Breast epithelium (tissue), 3 donors: Measurements from ENCODE around the gene EDEM1.

ENCODE experiments used
- POLR2A ChIP-seq: fragments of 450-650 bp; IDR thresholded peaks from one replicate; pipeline ENCODE4 v1.6.1; 2016; ENCODE audit warnings: antibody characterized with exemption, mild to moderate bottlenecking, moderate library complexity
- TF ChIP-seq, protein P1 (sequence below), 3 donors: fragments of 450-650 bp; IDR thresholded peaks; one replicate each; pipeline ENCODE4 v1.5.1; 2016 to 2017; ENCODE audit warnings: antibody characterized with exemption in 3 of 3, mild to moderate bottlenecking in 3 of 3, moderate library complexity in 3 of 3

DNA sequence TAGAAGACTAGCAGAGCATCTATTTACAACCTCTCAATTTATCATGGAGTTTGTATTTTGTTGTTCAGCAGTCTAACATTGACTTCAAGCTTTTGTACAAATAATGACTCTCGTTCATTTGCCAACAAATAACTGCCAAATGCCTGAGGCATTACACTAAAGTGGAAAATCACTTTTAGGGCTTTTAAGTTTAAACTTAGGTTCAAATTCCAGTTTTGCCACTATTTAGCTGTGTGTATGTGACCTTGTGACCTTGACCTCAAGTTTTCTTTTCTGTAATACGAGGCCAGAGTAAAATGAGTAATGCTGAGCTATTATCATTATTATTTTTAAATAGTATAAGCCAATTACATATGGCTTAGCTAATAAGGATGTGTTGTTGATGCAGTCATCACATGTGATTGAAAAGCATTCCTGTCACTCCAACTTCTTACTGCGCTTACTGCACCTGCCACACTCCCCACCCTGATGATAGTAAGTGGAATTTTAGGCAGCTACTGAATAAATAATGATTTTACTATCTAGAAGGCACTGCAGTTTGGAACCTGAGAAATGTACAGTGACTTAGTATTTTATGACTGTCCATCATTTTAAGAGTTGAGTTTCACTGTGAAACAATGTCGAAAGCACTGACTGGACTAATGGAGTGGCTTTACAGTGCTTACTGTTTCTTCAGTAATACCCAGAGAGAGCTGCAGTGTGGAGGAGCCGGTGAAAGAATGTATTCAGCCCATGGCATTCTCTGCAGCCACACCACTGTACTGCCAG, 49.1 kb upstream of the EDEM1 start:
- TF ChIP-seq, protein P1, sequence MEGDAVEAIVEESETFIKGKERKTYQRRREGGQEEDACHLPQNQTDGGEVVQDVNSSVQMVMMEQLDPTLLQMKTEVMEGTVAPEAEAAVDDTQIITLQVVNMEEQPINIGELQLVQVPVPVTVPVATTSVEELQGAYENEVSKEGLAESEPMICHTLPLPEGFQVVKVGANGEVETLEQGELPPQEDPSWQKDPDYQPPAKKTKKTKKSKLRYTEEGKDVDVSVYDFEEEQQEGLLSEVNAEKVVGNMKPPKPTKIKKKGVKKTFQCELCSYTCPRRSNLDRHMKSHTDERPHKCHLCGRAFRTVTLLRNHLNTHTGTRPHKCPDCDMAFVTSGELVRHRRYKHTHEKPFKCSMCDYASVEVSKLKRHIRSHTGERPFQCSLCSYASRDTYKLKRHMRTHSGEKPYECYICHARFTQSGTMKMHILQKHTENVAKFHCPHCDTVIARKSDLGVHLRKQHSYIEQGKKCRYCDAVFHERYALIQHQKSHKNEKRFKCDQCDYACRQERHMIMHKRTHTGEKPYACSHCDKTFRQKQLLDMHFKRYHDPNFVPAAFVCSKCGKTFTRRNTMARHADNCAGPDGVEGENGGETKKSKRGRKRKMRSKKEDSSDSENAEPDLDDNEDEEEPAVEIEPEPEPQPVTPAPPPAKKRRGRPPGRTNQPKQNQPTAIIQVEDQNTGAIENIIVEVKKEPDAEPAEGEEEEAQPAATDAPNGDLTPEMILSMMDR (IDR thresholded peaks at IDR 0.05) = no peak
- TF ChIP-seq POLR2A = no peak
